PC-3 (cell line): ENCODE data around the gene BAIAP2L1. TPM values are rescaled to one million over a fixed set of nuclear protein-coding genes. Genes with fewer than 3 reads are reported as not detected.

Experiments
- ATAC-seq: fragments of 200-7000 bp; cut with Tn5 transposase; 2 replicates; pipeline ENCODE4 v1.9.1; 2020; ENCODE audit warnings: mild to moderate bottlenecking, moderate library complexity
- BruUV-seq: library from RNA; stranded (reverse); fragments of 400-500 nt; replicated peaks from 2 replicates; lab custom pipeline; 2021; lab: Mats Ljungman, UMichigan
- CTCF ChIA-PET: fragments of 300-600 bp; sonication (Branson Sonifier 250); formaldehyde crosslinking; loops from one replicate; lab custom pipeline; 2022; ENCODE audit warnings: antibody characterized with exemption; lab: Charles Lee
- POLR2A ChIA-PET: fragments of 300-600 bp; sonication (Branson Sonifier 250); formaldehyde crosslinking; loops from one replicate; lab custom pipeline; 2022; ENCODE audit warnings: antibody characterized with exemption; ENCODE audit not compliant: unreplicated experiment; lab: Charles Lee
- DNase-seq: peaks from one replicate; pipeline ENCODE4 v3.0.0-alpha.2; 2015
- H2AFZ ChIP-seq: fragments of 300-600 bp; sonication (generic); 2 replicates; pipeline ENCODE4 v1.6.0; 2016; ENCODE audit warnings: antibody characterized with exemption, low read length
- H3F3A ChIP-seq: fragments of 300-600 bp; sonication (generic); one replicate; pipeline ENCODE4 v1.6.0; 2017; ENCODE audit warnings: antibody characterized with exemption, low read length, control low read depth, mild to moderate bottlenecking; ENCODE audit not compliant: unreplicated experiment
- H3K27ac ChIP-seq: fragments of 300-600 bp; sonication (generic); 2 replicates; pipeline ENCODE4 v1.5.1; 2016; ENCODE audit warnings: mild to moderate bottlenecking, low read length
- H3K27me3 ChIP-seq: fragments of 300-600 bp; sonication (generic); 2 replicates; pipeline ENCODE4 v1.6.1; 2016; ENCODE audit warnings: low read length, mixed read lengths
- H3K36me3 ChIP-seq: fragments of 300-600 bp; sonication (generic); 2 replicates; pipeline ENCODE4 v1.6.1; 2016; ENCODE audit warnings: low read depth, mixed run types, low read length, mixed read lengths
- H3K4me1 ChIP-seq: fragments of 300-600 bp; sonication (generic); 2 replicates; pipeline ENCODE4 v1.5.1; 2016; ENCODE audit warnings: low read length; ENCODE audit not compliant: insufficient read depth
- H3K4me2 ChIP-seq: fragments of 300-600 bp; sonication (generic); 2 replicates; pipeline ENCODE4 v1.6.0; 2016; ENCODE audit warnings: low read length
- H3K4me3 ChIP-seq: fragments of 300-600 bp; sonication (generic); 2 replicates; pipeline ENCODE4 v1.5.1; 2016; ENCODE audit warnings: mild to moderate bottlenecking, low read length, mixed read lengths
- H3K79me2 ChIP-seq: fragments of 300-600 bp; sonication (generic); 2 replicates; pipeline ENCODE4 v1.6.1; 2017; ENCODE audit warnings: low read length, mixed read lengths
- H3K9ac ChIP-seq: fragments of 300-600 bp; sonication (generic); 2 replicates; pipeline ENCODE4 v1.6.0; 2016; ENCODE audit warnings: mild to moderate bottlenecking, low read length
- H3K9me2 ChIP-seq: fragments of 300-600 bp; sonication (generic); replicated peaks from 2 replicates; pipeline ENCODE4 v1.6.1; 2016; ENCODE audit warnings: mixed run types, low read length, mixed read lengths
- H3K9me3 ChIP-seq: fragments of 300-600 bp; sonication (generic); 2 replicates; pipeline ENCODE4 v1.6.1; 2016; ENCODE audit warnings: low read length, mixed read lengths
- H4K20me1 ChIP-seq: fragments of 300-600 bp; sonication (generic); 2 replicates; pipeline ENCODE4 v1.6.1; 2016; ENCODE audit warnings: low read length, mixed read lengths
- CTCF ChIP-seq: fragments of 300-600 bp; sonication (generic); conservative IDR thresholded peaks from 2 replicates; pipeline ENCODE4 v1.5.1; 2017; ENCODE audit warnings: antibody characterized with exemption, low read depth, mild to moderate bottlenecking, low read length
- EZH2 ChIP-seq: fragments of 300-600 bp; sonication (generic); IDR thresholded peaks from one replicate; pipeline ENCODE4 v1.6.1; 2017; ENCODE audit warnings: antibody characterized with exemption, mild to moderate bottlenecking, low read length; ENCODE audit not compliant: unreplicated experiment
- EZH2phosphoT487 ChIP-seq: fragments of 300-600 bp; sonication (generic); IDR thresholded peaks from 2 replicates; pipeline ENCODE4 v1.6.1; 2018; ENCODE audit warnings: mild to moderate bottlenecking, antibody characterized with exemption, low read length, borderline replicate concordance
- intact Hi-C: fragments of 100-400 bp; cut with micrococcal nuclease; formaldehyde crosslinking; loops from 2 replicates; pipeline ENCODE4 v1.9.0; 2023
- total RNA-seq: library from RNA; depleted of rRNA; stranded (reverse); fragments of >200 nt; gene quantifications from 2 replicates; pipeline ENCODE4 v1.2.3, GENCODE V29; 2014

BAIAP2L1 gene
- total RNA-seq, 1 experiment from 2014 or later, result 18.9 TPM

- POLR2A ChIA-PET, result no interaction called here
- Histone ChIP-seq H3K27me3 (no peaks in the 10 kb centered on the region), H2AFZ (no peak overlapping the region), H3K27ac (no peak overlapping the region), H3K36me3 (peaks cover 2% of the 10 kb centered on the region; the same call in 1 of the 2 replicates), H3K9me3 (no peaks in the 10 kb centered on the region), H3K9me2 (no peaks in the 10 kb centered on the region), H3K4me3 (no peak overlapping the region), H4K20me1 (no peaks in the 10 kb centered on the region), H3K4me2 (no peak overlapping the region), H3F3A (no peaks in the 10 kb centered on the region), H3K4me1 (no peaks in the 10 kb centered on the region), H3K9ac (no peak overlapping the region), H3K79me2 (peaks cover 9% of the 10 kb centered on the region; the same call in 1 of the 2 replicates)
- CTCF ChIA-PET, result no interaction called here
- BruUV-seq, result no TSS peak
- intact Hi-C loops, result no loop called here
- ATAC-seq (no peak), DNase-seq (no peak)
- no peak for TF ChIP-seq EZH2
- TF ChIP-seq EZH2phosphoT487, result no peak
- no peak for TF ChIP-seq CTCF
Measured at GRCh38 chr7:98330926-98331529, 69.9 kb downstream of the BAIAP2L1 start.

- ATAC-seq, result no peak
- Histone ChIP-seq H3K4me2 (no peak overlapping the region), H3K9me2 (no peaks in the 10 kb centered on the region), H3F3A (no peaks in the 10 kb centered on the region), H3K4me3 (no peak overlapping the region), H3K9ac (no peak overlapping the region), H3K27me3 (no peaks in the 10 kb centered on the region), H3K9me3 (no peaks in the 10 kb centered on the region), H3K36me3 (peaks cover 2% of the 10 kb centered on the region; the same call in 1 of the 2 replicates), H3K4me1 (no peaks in the 10 kb centered on the region), H3K79me2 (peaks cover 14% of the 10 kb centered on the region; the same call in 1 of the 2 replicates), H3K27ac (no peak overlapping the region), H2AFZ (no peak overlapping the region), H4K20me1 (no peaks in the 10 kb centered on the region)
- TF ChIP-seq CTCF (no peak), EZH2 (no peak), EZH2phosphoT487 (no peak)
- intact Hi-C loops, result no loop called here
- DNase-seq, result no peak
- ChIA-PET POLR2A (no interaction called here), CTCF (no interaction called here)
- no TSS peak for BruUV-seq
Measured at GRCh38 chr7:98329791-98330373, 71.0 kb downstream of the BAIAP2L1 start.
